HG03095 (cell line): ENCODE data around the gene REC8.

Experiments
- ATAC-seq: cut with Tn5 transposase; IDR thresholded peaks from one replicate; pipeline ENCODE4 v1.9.1; 2021; ENCODE audit warnings: moderate library complexity; ENCODE audit not compliant: unreplicated experiment

Gene REC8

DNA sequence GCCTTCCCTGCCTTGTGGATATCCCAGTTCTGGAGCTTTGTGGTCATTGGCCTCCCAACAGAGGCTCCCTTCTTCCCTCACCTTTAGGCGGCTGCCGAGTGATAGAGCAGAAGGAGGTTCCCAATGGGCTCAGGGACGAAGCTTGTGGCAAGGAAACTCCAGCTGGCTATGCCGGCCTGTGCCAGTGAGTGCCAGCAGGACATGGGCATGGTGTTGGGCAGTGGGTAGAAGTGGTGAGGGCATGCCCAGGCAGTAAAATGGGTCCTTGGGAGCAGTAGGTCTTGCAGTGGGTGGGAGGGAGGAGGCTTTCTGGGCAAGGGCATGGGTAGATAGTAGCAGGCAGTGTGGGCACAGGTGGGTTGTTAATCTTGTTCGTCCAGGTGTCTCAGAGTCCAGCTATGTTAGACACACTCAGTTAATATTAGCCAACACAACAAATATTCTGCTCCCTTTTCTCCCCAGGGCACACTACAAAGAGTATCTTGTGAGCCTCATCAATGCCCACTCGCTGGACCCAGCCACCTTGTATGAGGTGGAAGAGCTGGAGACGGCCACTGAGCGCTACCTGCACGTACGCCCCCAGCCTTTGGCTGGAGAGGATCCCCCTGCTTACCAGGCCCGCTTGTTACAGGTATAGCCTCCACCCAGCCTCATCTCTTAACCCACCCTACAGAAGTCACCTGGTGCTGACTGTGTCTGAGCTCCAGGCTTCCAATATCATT, 11.9 kb upstream of the REC8 start:
- ATAC-seq, result no peak

DNA sequence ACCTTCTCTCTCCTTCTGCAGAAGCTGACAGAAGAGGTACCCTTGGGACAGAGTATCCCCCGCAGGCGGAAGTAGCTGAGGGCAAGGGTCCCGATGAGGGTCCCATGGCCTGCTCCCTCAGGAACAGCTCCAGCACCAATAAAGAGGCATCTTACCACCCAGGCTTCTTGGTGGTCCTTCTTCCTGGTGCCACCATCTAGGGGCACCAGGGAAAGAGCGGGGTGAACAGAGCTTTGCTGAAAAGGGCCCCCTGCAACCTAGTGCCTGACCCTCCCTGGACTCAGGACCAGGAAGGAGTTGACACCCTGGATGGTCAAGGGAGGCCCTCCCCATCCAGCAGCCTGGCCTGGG, 11.4 kb upstream of the REC8 start:
- no peak for ATAC-seq

DNA sequence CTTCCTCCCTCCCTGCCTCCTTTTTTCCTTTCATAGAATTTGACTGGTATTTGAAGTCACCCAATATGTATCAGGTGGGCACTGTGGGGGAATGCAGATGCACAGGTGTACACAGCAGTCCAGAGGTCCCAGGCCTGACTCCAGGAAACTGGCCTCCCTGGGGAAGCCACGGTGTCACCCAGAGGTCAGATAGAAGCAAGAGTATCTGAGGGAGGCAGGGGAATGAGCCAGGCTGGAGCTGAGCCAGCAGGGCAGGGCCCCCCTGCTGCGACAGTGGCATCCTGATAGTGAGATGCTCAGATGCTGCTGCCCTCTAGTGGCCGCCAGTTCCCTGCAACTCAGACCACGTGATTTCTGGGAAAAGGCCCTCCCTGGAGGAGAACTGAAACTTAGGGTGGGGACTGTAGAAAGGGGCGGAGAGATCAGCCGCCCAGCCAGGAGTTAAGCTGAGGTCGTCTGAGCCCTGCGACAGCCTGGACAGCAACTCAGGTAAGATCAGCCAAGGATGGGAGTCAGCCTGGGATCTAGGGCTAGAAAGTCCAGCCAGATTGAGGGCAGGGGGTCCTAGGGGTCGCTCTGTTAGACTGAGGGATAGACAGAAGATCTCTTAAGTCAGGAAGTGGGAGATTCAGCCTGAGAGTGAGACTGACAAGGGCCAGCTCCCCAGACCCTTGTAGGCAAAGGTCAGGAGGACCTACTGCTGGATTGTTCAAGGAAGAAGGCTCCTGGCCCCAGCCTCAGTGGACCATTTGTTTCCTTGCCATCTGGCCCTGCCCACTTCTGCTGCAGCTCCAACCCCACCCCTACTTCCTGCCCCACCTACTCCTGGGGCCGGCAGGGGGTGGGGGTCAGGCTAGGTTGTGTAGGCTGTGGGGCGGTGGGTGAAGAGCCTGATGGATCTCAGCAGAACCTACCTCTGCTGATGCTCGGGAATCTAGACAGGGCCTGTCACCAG, 10.8 kb upstream of the REC8 start, which contains the start of gene IRF9:
IRF9 (plus strand) TSS at position 416 of the 955 bp plus-strand sequence. CDS start 880 bp downstream, outside the sequence.
- peak; percentile 83 for ATAC-seq

DNA sequence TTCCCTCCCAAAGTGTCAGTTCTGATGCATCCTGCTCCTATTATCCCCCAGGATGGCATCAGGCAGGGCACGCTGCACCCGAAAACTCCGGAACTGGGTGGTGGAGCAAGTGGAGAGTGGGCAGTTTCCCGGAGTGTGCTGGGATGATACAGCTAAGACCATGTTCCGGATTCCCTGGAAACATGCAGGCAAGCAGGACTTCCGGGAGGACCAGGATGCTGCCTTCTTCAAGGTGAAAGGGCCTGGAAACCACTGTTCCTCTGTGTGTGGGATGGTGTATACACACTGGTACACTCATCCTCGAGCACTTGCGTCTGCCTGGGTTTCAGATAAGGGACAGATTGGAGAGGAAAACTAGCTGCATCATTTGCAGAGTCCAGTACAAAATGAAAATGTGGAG, 9.8 kb upstream of the REC8 start:
- ATAC-seq, result no peak

DNA sequence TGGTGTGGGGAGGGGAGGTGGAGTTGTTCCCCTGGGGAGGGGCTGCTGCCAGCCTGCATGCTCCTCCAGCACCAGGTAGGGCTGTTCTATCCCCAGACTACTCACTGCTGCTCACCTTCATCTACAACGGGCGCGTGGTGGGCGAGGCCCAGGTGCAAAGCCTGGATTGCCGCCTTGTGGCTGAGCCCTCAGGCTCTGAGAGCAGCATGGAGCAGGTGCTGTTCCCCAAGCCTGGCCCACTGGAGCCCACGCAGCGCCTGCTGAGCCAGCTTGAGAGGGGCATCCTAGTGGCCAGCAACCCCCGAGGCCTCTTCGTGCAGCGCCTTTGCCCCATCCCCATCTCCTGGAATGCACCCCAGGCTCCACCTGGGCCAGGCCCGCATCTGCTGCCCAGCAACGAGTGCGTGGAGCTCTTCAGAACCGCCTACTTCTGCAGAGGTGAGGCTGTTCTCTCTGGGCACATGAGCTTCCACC, 7.3 kb upstream of the REC8 start:
- no peak for ATAC-seq

DNA sequence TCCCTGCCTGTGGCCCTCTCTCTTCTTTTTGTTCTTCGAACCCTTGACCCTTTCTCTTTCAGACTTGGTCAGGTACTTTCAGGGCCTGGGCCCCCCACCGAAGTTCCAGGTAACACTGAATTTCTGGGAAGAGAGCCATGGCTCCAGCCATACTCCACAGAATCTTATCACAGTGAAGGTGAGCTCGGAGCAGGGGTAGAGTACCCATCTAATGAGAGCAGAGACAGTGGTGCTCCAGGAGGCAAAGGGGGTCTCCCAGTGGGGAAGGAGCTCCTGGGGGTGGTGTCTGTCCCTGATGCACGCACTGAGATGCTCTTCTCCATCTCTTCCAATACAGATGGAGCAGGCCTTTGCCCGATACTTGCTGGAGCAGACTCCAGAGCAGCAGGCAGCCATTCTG, 6.1 kb upstream of the REC8 start:
- ATAC-seq, result no peak

DNA sequence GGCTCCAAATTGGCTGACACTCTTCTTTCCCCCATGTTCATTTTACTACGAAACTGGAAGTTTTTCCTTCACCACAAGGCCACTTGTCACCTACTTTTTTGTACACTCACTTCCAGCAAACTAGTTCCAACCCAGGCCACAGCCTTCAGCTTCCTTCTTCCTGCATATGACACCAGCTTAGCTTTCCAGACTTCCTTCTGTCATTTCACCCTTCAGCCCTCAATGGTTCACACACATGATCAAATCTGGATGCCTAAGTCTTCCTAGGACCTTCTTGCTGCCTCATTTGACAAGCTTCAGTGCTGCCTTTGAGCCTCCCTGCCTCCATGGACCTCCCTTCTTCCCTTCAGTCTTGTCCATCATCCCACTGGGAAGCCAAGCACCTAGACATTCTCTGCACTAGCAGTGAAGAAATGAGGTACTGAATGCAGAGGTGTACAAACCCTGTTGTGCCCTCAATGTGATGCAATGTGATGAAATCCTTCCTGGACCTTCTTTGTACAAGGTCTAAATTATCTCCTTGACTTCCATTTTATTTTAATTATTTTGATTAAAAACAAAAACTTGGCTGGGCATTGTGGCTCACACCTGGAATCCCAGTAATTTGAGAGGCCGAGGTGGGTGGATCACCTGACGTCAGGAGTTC, 4.3 kb upstream of the REC8 start:
- no peak for ATAC-seq

DNA sequence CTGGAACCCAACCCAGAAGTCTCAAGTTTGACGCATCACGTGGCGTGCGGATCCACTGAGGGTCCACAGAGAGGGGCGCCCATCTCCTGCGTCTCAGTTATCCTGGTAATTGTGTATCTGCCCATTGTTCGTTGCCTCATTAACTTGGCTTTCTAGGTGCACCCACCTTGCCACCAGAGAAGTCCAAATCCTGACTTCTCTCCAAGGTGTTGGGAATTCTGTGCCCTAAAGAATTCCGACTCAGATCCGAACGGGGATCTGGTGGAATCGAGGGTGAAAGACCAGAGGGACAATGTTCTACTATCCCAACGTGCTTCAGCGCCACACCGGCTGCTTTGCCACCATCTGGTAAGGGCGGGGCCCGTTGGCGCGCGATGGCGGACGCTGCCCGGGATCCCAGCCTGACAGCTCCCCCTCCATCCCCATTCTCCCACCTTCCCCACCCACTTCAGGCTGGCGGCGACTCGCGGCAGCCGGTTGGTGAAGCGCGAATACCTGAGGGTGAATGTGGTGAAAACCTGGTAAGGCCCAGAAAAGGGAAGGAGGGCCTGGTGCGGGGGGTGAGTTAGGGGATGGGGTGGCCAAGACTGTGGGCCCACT, 481 bp downstream of the REC8 start:
- ATAC-seq, result no peak

DNA sequence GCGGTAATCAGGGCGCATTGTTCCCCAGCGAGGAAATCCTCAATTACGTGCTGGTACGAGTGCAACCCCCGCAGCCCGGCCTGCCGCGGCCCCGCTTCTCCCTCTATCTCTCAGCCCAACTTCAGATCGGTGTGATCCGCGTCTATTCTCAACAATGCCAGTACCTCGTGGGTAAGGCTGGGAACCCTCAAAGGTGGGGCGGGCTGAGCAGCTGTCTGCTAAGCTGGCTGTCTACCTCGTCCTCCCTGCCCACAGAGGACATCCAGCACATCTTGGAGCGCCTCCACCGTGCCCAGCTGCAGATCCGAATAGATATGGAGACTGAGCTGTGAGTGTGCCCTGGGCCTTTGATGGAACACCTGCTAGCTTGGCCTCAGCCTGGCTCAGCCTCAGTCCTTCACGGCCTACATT, 996 bp downstream of the REC8 start:
- no peak for ATAC-seq

DNA sequence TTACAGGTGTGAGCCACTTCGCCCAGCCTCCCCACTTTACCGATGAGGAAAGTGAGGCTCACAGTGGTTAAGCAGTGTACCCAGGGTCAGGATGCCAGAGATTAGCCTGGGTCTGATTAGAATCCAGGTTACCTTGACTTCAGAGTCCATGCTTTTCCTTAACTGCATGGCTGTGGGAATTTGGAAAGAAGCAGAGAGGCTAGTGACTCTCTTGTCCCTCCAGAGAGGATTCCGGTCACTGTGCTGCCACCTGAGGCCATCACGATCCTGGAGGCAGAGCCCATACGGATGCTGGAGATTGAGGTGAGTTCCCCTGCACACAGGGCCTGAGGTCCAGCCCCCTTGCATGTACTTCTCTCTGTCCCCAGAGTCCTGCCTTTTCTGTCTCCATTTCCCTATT, 4.7 kb downstream of the REC8 start:
- no peak for ATAC-seq

DNA sequence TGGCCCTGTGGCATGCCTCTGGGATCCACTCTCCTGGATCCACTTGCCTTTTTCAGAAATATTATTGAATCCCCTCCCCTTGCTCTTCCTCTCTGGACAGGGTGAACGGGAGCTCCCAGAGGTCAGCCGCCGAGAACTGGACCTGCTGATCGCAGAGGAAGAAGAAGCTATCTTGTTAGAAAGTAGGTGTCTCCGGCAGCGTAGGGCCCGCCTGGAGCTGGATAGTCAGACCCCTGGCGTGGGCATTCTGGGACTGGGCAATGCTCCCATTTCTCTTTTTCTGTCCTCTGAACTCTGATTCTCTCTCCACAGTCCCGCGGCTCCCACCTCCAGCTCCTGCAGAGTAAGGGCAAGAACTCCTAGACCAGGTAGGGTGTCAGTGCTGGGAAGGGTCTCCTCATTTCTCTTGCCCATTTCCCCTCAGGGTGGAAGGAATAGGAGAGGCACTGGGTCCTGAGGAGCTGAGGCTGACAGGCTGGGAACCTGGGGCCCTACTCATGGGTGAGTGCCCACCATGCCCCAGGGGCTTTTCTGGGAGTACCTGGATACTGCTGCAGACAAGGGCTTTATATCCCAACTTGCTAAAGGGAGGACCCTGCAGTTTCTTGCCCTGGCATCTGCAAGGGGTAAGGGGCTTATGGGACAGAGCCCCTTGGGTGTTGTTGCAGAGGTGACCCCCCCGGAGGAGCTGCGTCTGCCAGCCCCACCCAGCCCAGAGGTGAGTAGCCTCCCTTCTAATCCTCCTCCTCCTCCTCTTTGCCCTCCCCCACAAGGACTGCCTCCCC, 5.4 kb downstream of the REC8 start:
- ATAC-seq, result no peak

DNA sequence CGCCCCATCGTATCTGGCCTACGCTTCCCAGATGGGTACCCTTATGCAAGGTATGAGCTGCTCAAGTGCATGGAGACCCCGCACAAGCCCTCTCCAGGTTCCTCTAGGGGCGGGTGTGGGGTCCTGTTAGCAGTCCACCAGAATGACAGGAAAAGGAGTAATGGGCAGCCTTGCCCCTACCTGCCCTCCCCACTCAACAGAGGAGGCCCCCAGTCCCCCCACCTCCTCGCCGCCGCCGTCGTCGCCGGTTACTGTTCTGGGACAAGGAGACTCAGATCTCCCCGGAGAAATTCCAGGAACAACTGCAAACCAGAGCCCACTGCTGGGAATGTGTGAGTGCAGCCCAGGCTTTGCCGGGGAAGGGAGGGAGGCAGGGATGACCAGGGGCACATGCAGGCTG, 6.0 kb downstream of the REC8 start:
- ATAC-seq, result no peak

DNA sequence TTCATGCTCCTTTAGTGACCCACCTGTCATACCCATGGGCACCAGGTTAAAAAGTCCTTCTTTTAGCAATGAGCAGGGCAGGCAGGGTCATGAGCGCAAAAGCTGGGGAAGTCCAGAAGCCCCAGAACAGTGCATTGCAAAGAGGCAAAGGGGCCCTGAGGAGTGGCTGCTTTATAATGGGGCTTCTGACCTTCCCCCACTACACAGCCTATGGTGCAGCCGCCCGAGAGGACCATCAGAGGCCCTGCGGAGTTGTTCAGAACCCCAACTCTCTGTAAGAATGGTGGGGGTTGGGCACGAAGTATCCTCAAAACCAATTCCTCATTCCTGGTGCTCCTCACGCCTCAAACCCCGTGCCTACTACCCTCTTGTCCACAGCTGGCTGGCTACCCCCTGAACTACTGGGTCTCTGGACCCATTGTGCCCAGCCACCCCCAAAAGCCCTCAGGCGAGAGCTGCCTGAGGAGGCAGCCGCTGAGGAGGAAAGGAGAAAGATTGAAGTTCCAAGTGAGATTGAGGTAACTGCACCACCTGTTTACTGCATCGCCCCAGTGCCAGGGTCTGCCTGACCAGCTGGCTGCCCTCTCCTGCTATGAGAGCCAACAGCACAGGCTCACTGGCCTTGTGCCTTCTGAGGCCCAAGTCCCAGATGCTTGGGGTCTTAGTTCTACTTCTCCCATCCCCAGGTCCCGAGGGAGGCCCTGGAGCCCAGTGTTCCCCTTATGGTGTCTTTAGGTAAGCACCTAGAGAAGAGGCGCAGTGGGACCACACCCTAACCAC, 6.7 kb downstream of the REC8 start:
- no peak for ATAC-seq

DNA sequence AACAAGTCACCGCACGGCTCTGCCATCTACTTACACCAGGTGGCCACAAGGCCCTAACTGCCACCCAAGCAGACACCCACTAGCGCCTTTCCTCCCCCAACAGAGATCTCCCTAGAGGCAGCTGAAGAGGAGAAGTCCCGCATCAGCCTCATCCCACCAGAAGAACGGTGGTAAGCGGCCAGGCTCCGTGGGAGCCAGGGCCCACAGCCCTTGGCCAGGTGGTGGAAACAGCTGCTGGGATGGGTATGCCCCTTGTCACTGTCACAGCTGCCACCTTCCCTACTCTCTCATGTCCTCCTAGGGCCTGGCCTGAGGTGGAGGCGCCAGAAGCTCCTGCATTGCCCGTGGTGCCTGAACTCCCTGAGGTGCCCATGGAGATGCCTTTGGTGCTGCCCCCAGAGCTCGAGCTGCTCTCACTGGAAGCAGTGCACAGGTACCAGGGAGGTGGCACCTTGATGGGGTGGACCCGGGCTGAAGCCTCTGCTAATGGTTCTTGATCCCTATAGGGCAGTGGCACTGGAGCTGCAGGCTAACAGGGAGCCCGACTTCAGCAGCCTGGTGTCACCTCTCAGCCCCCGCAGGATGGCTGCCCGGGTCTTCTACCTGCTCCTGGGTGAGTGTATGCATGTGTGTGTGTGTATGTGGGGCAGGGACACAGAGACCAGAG, 7.5 kb downstream of the REC8 start:
- no peak for ATAC-seq

DNA sequence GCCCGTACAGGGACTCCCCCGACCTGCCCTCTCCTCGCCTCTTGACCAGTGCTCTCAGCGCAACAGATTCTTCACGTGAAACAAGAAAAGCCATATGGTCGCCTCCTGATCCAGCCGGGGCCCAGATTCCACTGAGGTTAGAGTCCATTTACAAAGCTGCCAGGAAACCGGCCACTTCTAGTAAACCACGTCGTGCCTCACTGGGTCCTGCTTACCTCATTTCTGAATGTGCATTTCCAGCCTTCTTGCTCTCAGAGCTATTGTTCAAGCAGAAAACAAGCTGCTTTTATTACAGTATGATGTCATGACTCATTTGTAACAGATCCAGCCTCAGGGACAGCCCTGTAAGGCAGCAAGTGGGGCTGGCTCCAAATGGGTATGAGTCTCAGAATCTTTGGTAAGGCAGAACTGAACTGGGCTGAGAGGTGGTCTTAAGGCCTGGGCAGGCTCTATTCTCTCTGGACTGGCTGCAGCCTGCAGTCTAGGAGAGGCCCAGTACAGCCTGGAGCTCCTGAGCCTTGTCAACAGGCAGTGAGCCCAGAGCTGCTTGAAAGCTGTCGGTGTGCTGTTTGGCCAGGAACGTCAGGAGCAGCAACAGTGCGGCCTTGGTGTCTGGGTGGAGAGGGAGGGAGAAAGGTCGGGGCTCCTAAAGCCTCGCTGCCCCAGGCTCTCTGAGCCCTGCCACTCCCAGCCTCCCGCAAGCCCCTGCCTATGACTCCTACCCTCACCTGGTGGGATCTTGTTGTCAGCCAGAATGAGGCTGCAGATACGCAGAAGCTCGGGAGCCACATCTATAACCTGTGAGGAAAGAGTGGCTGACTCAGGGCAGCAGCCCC, 8.3 kb downstream of the REC8 start:
- ATAC-seq, result no peak

DNA sequence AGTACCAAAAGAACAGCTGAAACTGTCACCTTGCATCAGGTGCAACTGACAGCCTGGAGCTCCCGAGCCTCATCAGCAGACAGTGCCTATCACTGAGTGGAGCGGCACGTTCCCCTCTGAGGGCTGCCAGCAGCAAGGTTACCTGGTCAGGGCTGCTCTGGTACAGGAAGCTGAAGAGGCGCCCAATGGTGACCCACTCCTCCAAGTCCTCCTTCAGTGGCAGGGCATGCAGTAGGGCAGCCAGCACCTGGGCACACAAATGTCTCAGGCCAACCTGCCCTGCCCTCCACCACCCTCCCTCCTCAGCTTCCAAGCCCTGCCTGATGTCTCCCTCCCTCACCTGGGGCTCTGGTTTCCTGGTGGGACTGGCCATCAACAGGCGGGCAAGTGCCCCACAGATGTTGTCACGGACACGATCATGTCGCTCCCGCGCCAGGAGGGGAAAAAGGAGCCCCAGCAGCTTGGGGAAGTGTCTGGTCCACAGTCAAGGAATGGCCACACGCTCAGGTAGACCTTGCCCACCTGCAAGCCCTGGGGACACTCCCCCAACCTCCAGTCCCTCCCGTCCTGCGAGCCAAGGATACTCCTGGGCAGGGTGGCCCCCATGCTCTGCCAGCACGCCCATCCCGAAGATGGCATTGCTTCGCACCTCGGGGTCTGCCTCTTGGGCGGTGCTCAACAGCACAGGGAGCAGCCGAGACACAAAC, 9.6 kb downstream of the REC8 start:
- ATAC-seq, result no peak

DNA sequence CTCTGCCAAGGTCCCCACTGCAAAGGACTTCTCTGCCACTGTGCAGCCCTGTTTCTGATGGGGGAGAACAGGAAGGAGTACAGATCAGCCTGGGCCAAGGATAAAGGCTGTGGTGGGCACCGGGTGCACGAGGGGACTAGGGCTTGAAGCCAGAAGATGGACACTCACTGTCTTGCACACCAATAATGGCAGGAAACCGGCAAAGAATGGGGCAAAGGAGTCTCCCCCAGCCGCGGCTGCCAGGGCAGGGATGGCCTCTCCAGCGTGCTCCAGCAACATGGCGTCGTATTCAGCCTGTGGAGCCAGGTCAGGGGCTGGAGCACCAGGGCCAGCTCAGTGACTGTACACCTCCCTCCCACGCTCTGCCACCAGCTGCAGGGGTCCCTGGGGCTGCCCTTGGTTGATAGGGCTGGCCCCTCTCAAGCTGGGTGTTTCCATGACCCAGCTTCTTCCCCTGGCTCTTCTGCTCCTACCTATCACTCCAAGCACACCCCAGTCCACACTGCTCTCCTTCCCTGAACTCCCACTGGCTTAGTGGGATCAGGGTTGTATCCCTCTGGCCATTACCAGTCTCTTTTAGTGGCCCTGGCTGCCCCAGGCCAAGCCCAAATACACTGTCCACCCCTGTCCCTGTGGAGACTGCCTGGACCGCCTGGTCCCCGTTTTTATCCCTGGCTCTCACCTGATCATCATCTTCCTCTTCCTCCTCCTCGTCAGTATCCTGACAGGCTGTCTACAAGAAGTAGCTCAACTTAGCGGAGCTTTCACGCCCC, 10.4 kb downstream of the REC8 start:
- no peak for ATAC-seq
